Thoracic aorta (tissue), 2 donors: ENCODE measurements around the gene SCP2D1. TPM values are rescaled to one million over a fixed set of nuclear protein-coding genes. Genes with fewer than 3 reads are reported as not detected.

Experiments used
- ATAC-seq: fragments of 150-250 bp; one replicate; pipeline ENCODE4 v1.8.0; 2017; ENCODE audit warnings: low read depth; ENCODE audit not compliant: insufficient number of reproducible peaks, low FRiP score
- DNase-seq: peaks from one replicate; pipeline ENCODE4 v3.0.0-alpha.2; 2020; ENCODE audit warnings: low spot score
- H3K27ac ChIP-seq, 2 donors: fragments of 200-600 bp; sonication (generic); 1 replicate in 1 of 2; 2 replicates in 1 of 2; pipeline ENCODE4 v1.5.1; 2016; ENCODE audit warnings: mild to moderate bottlenecking in 2 of 2, moderate library complexity in 2 of 2
- H3K27me3 ChIP-seq: fragments of 200-600 bp; sonication (generic); replicated peaks from 2 replicates; pipeline ENCODE4 v1.6.0; 2016; ENCODE audit warnings: mild to moderate bottlenecking; ENCODE audit not compliant: insufficient read depth
- H3K36me3 ChIP-seq: fragments of 200-600 bp; sonication (generic); one replicate; pipeline ENCODE4 v1.5.1; 2016
- H3K4me1 ChIP-seq, 2 donors: fragments of 200-600 bp; sonication (generic); 1 replicate in 1 of 2; 2 replicates in 1 of 2; pipeline versions ENCODE4 v1.5.1 to v1.6.0; 2016; ENCODE audit warnings: low read depth in 2 of 2, mild to moderate bottlenecking in 1 of 2; ENCODE audit not compliant: control insufficient read depth in 1 of 2
- H3K4me3 ChIP-seq: fragments of 200-600 bp; sonication (generic); 2 replicates; pipeline ENCODE4 v1.5.1; 2016; ENCODE audit warnings: mild to moderate bottlenecking
- H3K9me3 ChIP-seq: fragments of 200-600 bp; sonication (generic); 2 replicates; pipeline ENCODE4 v1.5.1; 2016
- CTCF ChIP-seq: fragments of 200-600 bp; sonication (generic); IDR thresholded peaks from one replicate; pipeline ENCODE4 v1.5.1; 2019; ENCODE audit warnings: antibody characterized with exemption
- total RNA-seq, 2 donors: library from RNA; depleted of rRNA; stranded (reverse); fragments of >200 nt; gene quantifications; one replicate each; pipeline versions ENCODE4 v1.1.0 to v1.2.3, GENCODE V29; 2016

Gene SCP2D1
- total RNA-seq, 2 donors from 2014 or later = not detected

- H3K4me1 ChIP-seq = peaks cover 5 to 11% of the 10 kb centered on the region in 2 donors
- TF ChIP-seq CTCF = no peak
- DNase-seq = no peak
Observed at GRCh38 chr20:18832546-18833200, 19.1 kb downstream of the SCP2D1 start.

DNA sequence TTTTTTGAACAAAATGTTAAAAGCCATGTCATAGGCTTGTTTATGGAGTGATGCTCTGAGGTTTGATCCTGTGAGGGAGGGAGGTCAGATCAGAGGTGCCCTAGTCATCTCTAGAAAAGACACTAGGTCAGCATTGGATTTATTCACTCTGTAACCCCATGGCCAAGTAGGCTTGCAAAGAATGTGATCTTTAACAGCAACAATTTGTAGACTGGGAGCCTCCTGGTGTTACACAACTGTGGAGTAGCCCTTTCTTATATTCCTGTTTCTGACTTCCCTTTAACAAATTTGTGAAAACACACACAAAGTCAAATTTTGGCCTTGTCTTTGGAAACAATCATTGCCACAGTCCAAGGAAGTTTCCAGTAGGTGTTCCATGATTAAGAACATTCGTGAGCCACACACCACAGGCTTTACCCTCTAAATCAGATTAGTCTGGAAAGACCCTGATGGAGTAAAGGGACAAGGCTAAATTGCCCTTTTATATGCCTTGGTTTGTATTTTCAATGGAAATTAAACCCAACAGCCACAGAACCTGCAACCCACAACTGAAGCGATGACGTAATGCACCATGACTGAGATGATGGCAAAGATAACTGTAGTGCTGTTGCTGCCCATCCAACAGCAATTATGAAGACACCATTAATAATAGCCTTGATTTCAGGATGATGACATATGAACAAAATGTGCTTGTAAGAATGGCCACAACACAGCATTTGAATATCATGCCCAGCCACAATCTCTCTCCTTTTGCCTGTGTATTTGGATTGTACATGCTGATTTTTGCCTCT lies 22.1 kb downstream of the SCP2D1 start:
- Histone ChIP-seq H3K36me3 (no peaks in the 10 kb centered on the region), H3K27ac (no peak overlapping the region), H3K27me3 (no peaks in the 10 kb centered on the region), H3K4me3 (no peak overlapping the region), H3K9me3 (no peaks in the 10 kb centered on the region), H3K4me1 (peaks cover 5 to 11% of the 10 kb centered on the region in 2 donors)
- no peak for TF ChIP-seq CTCF
- DNase-seq (no peak), ATAC-seq (no peak)

More at GRCh38 chr20:18832546-18833200, 19.1 kb downstream of the SCP2D1 start:
- H3K27me3 ChIP-seq = no peaks in the 10 kb centered on the region
- H3K9me3 ChIP-seq = no peaks in the 10 kb centered on the region
- H3K36me3 ChIP-seq = no peaks in the 10 kb centered on the region
- H3K27ac ChIP-seq = no peak overlapping the region
- no peak for ATAC-seq
- H3K4me3 ChIP-seq = no peak overlapping the region

DNA sequence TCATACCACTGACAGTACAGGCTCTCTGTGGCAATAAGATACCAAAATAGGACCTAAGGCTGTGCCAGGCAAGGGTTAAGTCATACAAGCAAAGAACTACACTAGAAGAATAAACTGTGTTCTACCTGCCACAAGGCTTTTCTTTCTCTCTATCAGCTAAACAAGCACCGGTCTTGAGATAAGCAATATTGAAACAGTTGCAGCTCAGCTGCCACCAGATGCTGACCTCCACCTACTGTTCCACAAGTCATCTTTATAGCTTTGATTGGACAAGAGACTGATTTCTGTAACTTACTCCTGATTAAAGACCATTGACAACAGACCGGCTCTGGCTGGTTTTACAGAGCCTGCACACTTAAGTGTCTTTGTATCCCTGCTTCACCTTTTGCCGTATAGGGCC lies 24.1 kb downstream of the SCP2D1 start:
- no peaks in the 10 kb centered on the region for H3K4me1 ChIP-seq
- no peak for DNase-seq
- H3K9me3 ChIP-seq = no peaks in the 10 kb centered on the region
- no peak overlapping the region for H3K27ac ChIP-seq
- no peak for ATAC-seq
- no peak for TF ChIP-seq CTCF
- H3K4me3 ChIP-seq = no peak overlapping the region
- H3K27me3 ChIP-seq = no peaks in the 10 kb centered on the region
- H3K36me3 ChIP-seq = no peaks in the 10 kb centered on the region

GRCh38 chr20:18839507-18840247 lies 26.1 kb downstream of the SCP2D1 start:
- H3K9me3 ChIP-seq = no peaks in the 10 kb centered on the region
- no peaks in the 10 kb centered on the region for H3K27me3 ChIP-seq
- H3K4me1 ChIP-seq = no peaks in the 10 kb centered on the region
- ATAC-seq (no peak), DNase-seq (no peak)
- no peak for TF ChIP-seq CTCF
- no peak overlapping the region for H3K4me3 ChIP-seq
- H3K27ac ChIP-seq = no peak overlapping the region
- no peaks in the 10 kb centered on the region for H3K36me3 ChIP-seq

- Histone ChIP-seq H3K36me3 (no peaks in the 10 kb centered on the region), H3K27ac (no peak overlapping the region), H3K27me3 (no peaks in the 10 kb centered on the region), H3K9me3 (no peaks in the 10 kb centered on the region), H3K4me3 (no peak overlapping the region), H3K4me1 (no peaks in the 10 kb centered on the region)
- ATAC-seq (no peak), DNase-seq (no peak)
- no peak for TF ChIP-seq CTCF
Observed at GRCh38 chr20:18840248-18840645, 26.7 kb downstream of the SCP2D1 start.
